Tibial nerve (tissue), 3 donors: ENCODE data around the gene MRPL16.

Experiments
- POLR2A ChIP-seq, 2 donors: fragments of 450-650 bp; IDR thresholded peaks; one replicate each; pipeline ENCODE4 v1.6.1; 2017; ENCODE audit warnings: antibody characterized with exemption in 2 of 2, mild to moderate bottlenecking in 2 of 2, moderate library complexity in 2 of 2
- TF ChIP-seq, protein P1 (sequence below), 5 experiments: fragments of 200-600 bp in 3 of 5; fragments of 450-650 bp in 2 of 5; sonication (generic) in 3 of 5; IDR thresholded peaks; one replicate each; pipeline ENCODE4 v1.5.1; 2016 to 2019; ENCODE audit warnings: antibody characterized with exemption in 5 of 5, mild to moderate bottlenecking in 3 of 5, moderate library complexity in 2 of 5

DNA sequence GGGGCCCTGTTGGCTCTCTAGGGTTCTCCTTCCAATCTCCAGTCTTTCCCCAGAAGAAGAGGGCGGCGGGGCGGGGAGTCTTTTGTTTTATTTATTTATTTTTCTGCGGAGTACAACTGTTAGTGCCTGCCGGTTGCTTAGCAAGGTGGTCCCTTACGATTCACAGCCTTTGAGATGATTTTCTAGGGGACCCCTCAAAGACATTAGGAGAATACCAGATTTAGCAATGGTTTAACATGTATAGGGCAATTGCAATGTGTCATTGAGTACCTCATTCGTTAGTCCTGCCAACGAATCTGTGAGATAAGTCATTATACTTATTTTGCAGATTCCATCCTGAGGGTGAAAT is 307 bp upstream of the MRPL16 start:
- TF ChIP-seq, protein P1, sequence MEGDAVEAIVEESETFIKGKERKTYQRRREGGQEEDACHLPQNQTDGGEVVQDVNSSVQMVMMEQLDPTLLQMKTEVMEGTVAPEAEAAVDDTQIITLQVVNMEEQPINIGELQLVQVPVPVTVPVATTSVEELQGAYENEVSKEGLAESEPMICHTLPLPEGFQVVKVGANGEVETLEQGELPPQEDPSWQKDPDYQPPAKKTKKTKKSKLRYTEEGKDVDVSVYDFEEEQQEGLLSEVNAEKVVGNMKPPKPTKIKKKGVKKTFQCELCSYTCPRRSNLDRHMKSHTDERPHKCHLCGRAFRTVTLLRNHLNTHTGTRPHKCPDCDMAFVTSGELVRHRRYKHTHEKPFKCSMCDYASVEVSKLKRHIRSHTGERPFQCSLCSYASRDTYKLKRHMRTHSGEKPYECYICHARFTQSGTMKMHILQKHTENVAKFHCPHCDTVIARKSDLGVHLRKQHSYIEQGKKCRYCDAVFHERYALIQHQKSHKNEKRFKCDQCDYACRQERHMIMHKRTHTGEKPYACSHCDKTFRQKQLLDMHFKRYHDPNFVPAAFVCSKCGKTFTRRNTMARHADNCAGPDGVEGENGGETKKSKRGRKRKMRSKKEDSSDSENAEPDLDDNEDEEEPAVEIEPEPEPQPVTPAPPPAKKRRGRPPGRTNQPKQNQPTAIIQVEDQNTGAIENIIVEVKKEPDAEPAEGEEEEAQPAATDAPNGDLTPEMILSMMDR (IDR thresholded peaks at IDR 0.05) = no peak
- TF ChIP-seq POLR2A (IDR thresholded peaks at IDR 0.05) = no peak
